Epithelial cell of proximal tubule (primary cell): ENCODE results near the gene C2CD4C. TPM values are rescaled to one million over a fixed set of nuclear protein-coding genes. Genes with fewer than 3 reads are reported as not detected.

Experiments
- DNase-seq: peaks from one replicate; pipeline ENCODE4 v3.0.0-alpha.2; 2011; ENCODE audit warnings: low read depth
- H3K4me3 ChIP-seq: 2 replicates; pipeline ENCODE4 v1.5.1; 2011; ENCODE audit warnings: low read depth, mild to moderate bottlenecking, low read length
- CTCF ChIP-seq: conservative IDR thresholded peaks from 2 replicates; pipeline ENCODE4 v1.5.1; 2012; ENCODE audit warnings: low read depth, mild to moderate bottlenecking, low read length
- total RNA-seq: library from RNA; depleted of rRNA; stranded (reverse); fragments of >200 nt; gene quantifications from 2 replicates; pipeline ENCODE4 v1.2.3, GENCODE V29; 2015

Gene C2CD4C
- total RNA-seq, 1 donor from 2014 or later, result 0.12 TPM

- no peak for DNase-seq
- H3K4me3 ChIP-seq, result no peak overlapping the region
- TF ChIP-seq CTCF, result no peak
These were observed 38.2 kb downstream of the C2CD4C start for GRCh38 chr19:370641-371330.

GRCh38 chr19:369876-370275 lies 39.1 kb downstream of the C2CD4C start:
- TF ChIP-seq CTCF, result no peak
- DNase-seq, result no peak
- no peak overlapping the region for H3K4me3 ChIP-seq

- no peak overlapping the region for H3K4me3 ChIP-seq
- DNase-seq, result no peak
- no peak for TF ChIP-seq CTCF
These were observed 39.7 kb downstream of the C2CD4C start for GRCh38 chr19:369256-369655.

GRCh38 chr19:368630-369024 lies 40.3 kb downstream of the C2CD4C start:
- no peak overlapping the region for H3K4me3 ChIP-seq
- no peak for TF ChIP-seq CTCF
- no peak for DNase-seq

- H3K4me3 ChIP-seq, result no peak overlapping the region
- no peak for TF ChIP-seq CTCF
- DNase-seq, result no peak
These were observed 40.9 kb downstream of the C2CD4C start for GRCh38 chr19:367963-368629.

GRCh38 chr19:367561-367960 lies 41.4 kb downstream of the C2CD4C start:
- TF ChIP-seq CTCF, result no peak
- DNase-seq, result no peak
- H3K4me3 ChIP-seq, result no peak overlapping the region

GRCh38 chr19:366951-367350 lies 42.0 kb downstream of the C2CD4C start:
- no peak for DNase-seq
- TF ChIP-seq CTCF, result no peak
- no peak overlapping the region for H3K4me3 ChIP-seq
